Suppressor macrophage (primary cell): ENCODE measurements around the gene TGFBR3.
"Not testable (repeated sequence)": the region's sequence is repeated elsewhere in the genome, so short reads cannot be mapped to it uniquely, and the experiment has no call there.

Experiments used
- DNase-seq, 4 experiments: peaks; one replicate each; pipeline ENCODE4 v3.0.0-alpha.2; 2020 to 2022

The TGFBR3 gene

DNA sequence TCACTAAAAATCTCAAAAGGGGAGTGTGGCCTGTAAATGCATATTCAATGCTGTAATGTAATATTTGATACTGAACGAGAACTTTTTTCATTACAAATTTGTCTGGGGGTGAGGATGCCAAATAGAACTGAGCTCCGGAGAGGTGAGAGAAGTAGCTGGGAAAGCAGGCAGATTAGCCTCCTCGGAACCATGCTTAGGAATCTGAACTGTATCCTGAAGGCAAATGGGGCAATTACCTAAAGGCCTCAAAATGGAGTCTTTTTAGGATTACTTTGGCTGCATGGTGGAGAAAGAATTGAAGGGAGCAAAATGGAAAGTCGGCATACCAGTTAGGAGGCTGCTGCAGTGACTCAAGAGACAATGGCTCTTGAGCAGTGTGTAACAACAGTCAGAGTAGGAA, 206.5 kb downstream of the TGFBR3 start:
- no peak for DNase-seq

DNA sequence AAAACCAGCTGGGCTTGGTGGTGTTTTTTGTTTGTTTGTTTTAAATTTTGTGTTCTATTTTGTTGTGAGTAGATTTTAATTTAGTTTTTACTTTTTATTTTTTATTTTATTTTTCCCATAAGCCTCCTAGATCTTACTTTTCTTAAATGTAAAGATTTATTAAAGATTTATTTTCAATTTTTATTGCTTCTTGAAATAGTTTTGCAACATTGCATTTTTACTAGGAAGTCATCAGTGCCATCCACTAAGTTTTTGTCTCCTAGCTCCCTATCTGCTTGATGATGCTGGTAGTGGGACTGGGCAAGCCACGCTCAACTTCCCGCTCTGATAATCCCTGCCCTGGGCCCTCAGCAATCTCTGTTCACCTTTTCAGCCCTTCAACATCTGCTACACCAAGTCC, 209.9 kb downstream of the TGFBR3 start:
- no peak for DNase-seq

- DNase-seq: no peak
Measured at GRCh38 chr1:91674107-91674506, 211.8 kb downstream of the TGFBR3 start.

- no peak for DNase-seq
Measured at GRCh38 chr1:91673613-91674012, 212.3 kb downstream of the TGFBR3 start.

DNA sequence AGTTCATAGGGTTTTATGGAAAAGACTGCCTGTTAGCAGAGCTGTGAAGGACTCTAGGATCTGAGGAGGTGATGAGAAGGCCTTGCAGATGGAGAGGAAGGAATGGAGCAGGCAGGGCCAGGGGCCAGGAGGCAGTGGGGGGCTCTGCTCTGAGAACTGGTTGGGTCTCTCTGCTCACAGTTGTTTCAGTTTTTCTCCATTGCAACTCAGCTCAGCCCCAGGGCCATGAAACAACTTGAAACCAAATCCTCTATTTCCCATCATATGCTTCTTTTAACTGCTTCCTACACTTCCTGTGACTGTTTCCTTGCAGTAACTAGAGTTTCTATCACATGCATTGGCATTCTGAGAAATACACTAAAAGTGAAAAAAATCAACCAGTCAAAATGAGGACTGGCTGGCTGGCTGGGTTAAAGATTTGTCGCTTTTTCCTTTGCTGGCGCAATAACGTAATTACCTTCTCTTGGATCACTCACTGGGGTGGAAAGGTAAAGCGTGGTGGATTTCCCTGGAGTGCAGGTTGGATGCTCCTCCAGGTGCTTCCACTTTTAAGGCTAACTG, 213.3 kb downstream of the TGFBR3 start:
- peak in 2 of 4 experiments; percentile 2 to 7 for DNase-seq

DNA sequence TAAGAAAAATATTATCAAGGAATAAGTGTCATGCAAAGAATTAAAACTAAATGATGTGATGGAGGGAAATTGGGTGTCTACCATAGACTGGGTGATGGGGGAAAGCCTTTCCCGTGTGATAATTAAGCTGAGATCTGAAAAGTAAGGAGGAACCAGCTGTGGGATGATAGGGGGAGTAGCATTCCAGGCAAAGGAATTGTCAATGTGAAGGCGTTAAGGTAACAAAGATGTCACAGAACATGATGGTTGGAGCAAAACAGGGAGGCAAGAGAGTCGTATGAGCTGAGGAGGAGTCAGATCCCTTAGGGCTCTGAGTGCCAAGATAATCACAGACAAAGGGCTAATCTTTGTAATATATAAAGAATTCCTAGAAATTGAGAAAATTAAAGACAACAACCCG, 215.2 kb downstream of the TGFBR3 start:
- no peak for DNase-seq

DNA sequence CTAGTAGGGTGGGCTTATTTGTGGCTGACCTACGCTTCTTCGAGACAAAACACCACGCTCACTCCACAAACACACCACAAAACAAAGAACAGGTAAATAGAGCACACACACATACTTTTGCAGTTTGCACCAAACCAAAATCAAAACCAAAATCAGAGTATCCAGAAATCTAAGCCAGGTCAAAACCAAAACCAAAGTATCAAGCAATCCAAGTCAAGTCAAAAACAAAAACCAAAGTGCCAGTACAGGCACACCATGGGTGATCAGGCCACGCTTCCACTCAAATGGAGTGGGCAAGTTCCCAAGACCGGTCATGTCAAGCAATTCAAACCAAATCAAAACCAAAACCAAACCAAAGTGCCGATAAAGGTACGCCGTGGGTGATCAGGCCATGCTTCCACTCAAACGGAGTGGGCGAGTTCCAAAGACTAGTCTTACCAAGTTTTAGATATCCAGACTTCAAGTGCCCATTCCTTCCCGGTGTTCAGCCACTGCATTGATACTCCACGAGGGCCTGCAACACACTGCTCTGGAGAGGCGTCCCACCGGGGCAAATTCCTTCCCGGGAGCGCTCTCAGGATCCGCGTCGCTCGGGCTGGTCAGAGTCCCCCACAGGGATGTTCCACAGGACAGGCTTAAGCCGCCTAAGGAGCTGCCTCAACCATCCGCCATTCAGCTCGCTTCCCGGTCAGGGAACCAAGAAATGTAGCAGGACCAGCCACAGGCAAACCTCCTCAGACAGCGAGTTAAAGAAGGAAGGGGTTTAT, 216.2 kb downstream of the TGFBR3 start:
- DNase-seq: no peak

- DNase-seq: not testable (repeated sequence)
Measured at GRCh38 chr1:91666651-91667050, 219.3 kb downstream of the TGFBR3 start.

DNA sequence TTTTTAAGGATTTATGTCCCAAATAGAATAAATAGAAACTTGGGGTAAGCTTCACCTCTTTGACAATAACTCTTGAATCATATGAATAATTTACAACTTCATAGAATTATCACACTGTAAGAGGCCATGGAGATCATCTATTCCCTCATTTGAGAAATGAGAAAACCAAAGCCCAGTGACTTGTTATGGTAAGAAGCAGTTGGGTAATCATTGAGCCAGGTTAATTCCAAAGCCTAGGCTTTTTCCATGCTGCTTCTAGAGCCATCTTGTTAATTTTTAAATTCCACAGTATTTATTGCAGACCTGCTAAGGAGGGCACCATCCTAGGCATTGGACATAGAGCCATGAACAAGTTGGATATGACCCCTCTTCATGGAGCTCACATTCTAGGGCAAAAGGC, 224.8 kb downstream of the TGFBR3 start:
- no peak for DNase-seq

GRCh38 chr1:91660708-91661107, 225.2 kb downstream of the TGFBR3 start:
- no peak for DNase-seq

- no peak for DNase-seq
Measured at GRCh38 chr1:91655912-91656449, 230.0 kb downstream of the TGFBR3 start.

GRCh38 chr1:91653183-91653582, 232.8 kb downstream of the TGFBR3 start:
- DNase-seq: peak in 2 of 4 experiments; percentile 12 to 31

DNA sequence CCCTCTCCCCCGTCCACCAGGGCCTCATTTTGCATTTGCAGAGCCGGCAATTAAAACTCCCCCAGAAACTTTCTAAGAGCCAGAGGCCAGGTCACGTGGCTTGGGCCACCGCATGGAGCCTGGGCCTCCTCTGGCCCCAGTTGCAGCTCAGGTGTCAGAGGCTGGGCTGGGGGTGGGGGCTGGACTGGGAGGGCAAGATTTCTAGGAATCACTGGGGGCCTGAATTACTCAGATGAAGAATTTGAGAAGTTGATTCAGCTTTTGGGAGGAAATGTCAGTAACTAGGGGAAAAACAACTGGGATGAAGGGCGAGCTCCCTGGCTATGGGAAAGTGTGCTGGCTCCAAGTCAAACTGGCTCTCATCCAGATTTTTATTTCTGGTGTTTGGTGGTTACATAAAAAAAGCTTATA, 234.3 kb downstream of the TGFBR3 start:
- DNase-seq: no peak

DNA sequence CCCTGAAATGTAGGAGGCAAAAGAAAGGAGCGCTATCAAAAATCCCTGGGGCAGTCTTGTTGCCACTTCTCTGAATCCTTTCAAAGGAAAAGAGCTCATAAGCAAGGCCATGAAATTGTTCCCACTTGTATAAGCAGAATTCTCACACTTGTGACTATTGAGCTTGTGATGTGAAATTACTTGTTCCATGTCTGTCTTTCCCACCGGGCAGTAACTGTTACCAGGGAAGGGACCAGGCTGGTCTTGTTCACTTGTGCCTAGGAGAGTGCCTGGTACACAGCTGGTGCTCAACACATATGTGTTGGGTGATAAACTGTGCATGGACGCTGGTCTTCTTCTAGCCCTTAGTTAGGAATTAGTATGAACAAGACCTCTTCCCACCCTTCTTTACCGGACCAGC, 234.7 kb downstream of the TGFBR3 start:
- DNase-seq: no peak

DNA sequence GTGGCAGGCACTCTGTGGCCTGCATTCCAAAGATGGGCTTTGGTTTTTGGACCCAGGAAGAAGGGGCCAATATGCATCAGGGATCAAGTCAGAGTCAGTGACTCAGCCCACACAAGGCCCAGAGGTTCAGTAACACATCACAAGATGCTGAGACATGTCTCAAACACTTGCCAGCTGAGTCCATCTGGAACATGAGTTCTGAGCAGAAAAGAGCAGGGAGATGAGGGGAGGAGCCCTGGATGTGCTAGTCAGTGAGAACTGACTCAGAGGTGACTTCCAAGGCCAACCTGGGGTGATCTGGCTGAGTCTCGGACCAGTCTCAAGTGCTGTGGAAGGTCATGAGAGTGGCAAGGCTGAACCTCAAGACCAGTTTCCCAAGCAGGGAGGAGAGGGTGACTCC, 235.2 kb downstream of the TGFBR3 start:
- peak; percentile 31 to 66 (median 42) for DNase-seq

DNA sequence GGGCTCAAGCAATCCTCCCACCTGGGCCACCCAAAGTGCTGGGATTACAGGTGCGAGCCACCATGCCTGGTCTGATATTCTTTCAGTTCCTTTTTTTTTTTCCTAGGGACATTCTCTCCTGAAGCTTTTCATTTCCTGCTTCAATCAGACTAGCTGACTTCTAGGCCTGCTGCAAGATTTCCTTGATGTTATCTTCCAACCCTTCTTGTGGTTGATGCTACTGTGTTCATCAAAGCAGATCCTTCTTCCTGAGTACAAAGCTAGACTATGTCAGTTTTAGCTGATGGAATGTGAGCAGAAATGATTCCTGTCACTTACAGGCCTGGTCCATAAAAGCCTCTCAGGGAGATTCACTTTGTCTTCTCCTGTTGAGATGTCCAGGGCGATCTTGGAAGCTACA, 238.9 kb downstream of the TGFBR3 start:
- no peak for DNase-seq

- no peak for DNase-seq
Measured at GRCh38 chr1:91645031-91645430, 240.9 kb downstream of the TGFBR3 start.

DNA sequence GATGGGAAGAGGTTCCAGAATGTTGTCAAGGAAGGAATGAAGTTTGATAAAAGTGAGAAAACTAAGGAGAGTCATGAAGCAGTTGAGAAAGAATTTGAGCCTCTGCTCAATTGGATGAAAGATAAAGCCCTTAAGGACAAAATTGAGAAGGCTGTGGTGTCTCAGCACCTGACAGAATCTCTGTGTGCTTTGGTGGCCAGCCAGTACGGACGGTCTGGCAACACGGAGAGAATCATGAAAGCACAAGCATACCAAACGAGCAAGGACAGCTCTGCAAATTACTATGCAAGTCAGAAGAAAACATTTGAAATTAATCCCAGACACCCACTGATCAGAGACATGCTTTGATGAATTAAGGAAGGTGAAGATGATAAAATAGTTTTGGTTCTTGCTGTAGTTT, 242.5 kb downstream of the TGFBR3 start:
- DNase-seq: no peak

GRCh38 chr1:91640877-91641526, 244.9 kb downstream of the TGFBR3 start:
- no peak for DNase-seq

GRCh38 chr1:91637539-91637994, 248.4 kb downstream of the TGFBR3 start:
- no peak for DNase-seq

GRCh38 chr1:91635763-91636162, 250.2 kb downstream of the TGFBR3 start:
- DNase-seq: no peak

DNA sequence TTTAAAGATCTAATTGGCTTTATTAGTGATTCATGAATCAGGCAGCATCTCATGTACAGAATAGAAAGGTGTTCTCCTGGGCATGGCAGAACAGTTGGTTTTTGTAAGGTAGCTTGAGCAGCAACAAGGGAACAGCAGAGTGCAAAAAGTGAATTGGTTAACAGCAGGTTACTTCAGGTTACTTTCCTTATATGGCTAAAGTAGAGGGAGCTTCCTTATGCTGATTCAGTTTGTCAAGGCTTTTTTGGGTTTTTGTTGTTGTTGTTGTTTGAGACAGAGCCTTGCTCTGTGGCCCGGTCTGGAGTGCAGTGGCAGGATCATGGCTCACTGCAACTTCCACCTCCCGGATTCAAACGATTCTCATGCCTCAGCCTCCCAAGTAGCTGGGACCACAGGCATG, 252.5 kb downstream of the TGFBR3 start:
- DNase-seq: no peak

DNA sequence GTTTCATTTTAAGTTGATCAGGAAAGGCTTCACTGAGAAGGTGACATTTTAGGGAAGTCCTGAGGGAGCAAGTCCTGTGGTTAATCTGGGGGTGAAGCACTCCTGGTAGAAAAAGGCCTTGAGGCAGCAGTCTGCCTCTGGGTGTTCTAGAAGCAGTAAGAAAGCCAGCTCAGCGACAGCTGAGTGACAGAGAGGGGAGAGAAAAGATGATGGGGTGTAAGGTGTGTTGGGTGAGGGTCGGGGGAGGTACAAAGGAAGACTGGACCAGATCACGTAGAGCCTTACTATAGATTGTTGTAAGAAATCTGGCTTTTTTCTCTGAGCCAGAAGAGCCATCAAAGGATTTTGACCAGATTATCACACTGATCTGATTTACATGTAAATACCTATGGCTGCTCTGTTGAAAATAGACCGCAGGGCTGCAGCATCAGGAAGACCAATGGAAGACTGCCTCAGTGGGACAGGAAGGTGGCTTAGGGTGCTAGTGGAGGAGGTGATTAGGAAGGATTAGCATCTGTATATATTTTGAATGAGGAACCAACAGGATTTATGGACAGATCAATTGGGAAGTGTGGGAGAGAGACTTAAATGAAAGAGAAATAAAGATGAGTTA, 254.1 kb downstream of the TGFBR3 start:
- no peak for DNase-seq
